ENCODE data around the gene FOXS1. TPM values are rescaled to one million over a fixed set of nuclear protein-coding genes. Genes with fewer than 3 reads are reported as not detected.

FOXS1 gene
- total and polyA plus RNA-seq, 10 of the 15 experiments (the other 5 are each of a cell fraction or from before 2014, with no cell fraction given) = not detected

DNA sequence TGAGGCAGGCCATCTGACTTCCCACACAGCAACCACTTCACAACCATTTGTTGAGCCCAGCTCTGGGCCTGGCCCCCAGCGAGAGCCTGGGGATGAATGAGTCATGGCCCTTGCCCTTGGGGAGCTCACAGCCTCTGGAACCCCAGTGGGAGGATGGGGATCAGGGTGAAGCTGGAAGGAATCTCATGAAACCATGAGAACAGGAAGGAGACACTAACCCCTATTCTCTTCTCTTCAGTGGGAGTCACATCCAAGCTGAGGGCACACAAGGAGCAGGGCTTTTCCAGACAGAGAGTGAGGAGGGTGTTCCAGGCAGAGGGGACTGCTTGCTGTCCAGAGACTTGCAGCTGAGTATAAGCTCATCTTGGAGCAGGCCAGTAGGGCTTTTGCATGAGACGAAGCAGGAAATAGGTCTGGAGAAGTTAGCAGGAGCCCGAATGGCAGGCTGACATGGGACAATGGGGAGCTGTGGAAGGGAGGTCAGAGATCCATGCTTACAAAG, 7.5 kb downstream of the FOXS1 start (continued):
- no peak for TF ChIP-seq SUPT20H (IDR thresholded peaks at IDR 0.05; ENCODE audit: borderline replicate concordance, control insufficient read depth, low read depth, low read length)
- TF ChIP-seq CREM (IDR thresholded peaks at IDR 0.05; ENCODE audit: low read depth) = no peak
- no peak for TF ChIP-seq BHLHE40 (IDR thresholded peaks at IDR 0.05; ENCODE audit: borderline replicate concordance in 1 of 2, low read depth in 2 of 2, low read length in 1 of 2)

DNA sequence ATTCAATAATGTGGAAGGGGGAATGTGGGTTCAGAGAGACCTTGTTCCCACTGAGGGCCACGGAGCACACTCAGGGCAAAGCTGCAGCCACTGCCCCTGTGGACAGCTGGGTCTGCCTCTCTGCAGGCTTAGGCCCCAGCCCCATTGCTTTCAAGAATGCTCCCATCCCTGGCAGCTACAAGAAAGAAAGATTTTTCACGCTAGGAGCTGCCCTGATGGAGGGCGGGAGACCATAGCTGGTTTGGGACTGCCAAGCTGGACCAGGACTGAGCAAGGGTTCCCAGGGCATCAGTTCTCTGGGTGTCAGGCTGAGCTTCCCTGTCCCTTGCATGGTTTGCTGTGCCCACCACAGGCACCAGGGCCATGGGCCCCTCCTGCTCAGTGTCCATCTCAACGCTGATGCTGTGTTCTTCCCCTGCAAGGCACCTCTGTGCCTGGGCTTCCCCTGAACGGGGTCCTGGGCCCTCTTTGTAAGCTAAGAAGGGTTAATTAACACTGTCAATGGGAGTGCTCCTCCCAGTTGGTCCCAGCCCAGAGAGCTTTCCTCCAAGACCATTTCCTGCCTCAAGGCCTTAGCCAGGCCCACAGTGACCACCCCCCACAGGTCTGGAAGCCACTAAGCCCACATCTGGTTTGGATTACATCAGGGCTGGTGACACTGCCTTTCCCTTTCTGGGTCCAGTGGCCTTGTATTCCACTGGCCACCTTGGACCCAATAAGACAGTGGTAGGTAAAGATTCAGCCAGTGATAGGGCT, 8.4 kb downstream of the FOXS1 start:
- FAIRE-seq (no peak), DNase-seq (ENCODE audit: low read depth, low spot score) (no peak), ATAC-seq (no peak)
- Histone ChIP-seq H3K36me3 (ENCODE audit: control insufficient read depth in 2 of 2, insufficient read depth in 2 of 2, low read length in 1 of 2) (no peaks in the 10 kb centered on the region; a peak in 1 of 4 replicates), H3K79me2 (ENCODE audit: control insufficient read depth, insufficient read depth, low read length) (no peaks in the 10 kb centered on the region), H3K4me1 (ENCODE audit: control insufficient read depth, insufficient read depth, low read length) (peaks cover 8% of the 10 kb centered on the region; the same call in 1 of the 2 replicates), H4K20me1 (ENCODE audit: control insufficient read depth, insufficient read depth) (no peaks in the 10 kb centered on the region), H2AFZ (ENCODE audit: control insufficient read depth, low read depth, low read length) (no peak overlapping the region), H3K4me3 (no peak overlapping the region), H3K27ac (ENCODE audit: control insufficient read depth, insufficient read depth) (no peak overlapping the region), H3K4me2 (ENCODE audit: control insufficient read depth, insufficient read depth) (no peak overlapping the region), H3K27me3 (replicated peaks in 1 of 2; ENCODE audit: control insufficient read depth in 2 of 2, insufficient read depth in 2 of 2, low read length in 1 of 2) (no peaks in the 10 kb centered on the region), H3K9ac (ENCODE audit: control insufficient read depth, insufficient read depth, low read length) (no peak overlapping the region), H3K9me3 (replicated peaks; ENCODE audit: control insufficient read depth, insufficient read depth, low read length) (no peaks in the 10 kb centered on the region)
- CTCF ChIA-PET = interaction anchor here (1.0 to 5.7 kb wide), 7 partner anchors 10 to 273 kb away, joined by 3 to 37 read pairs (median 15); partner anchors contain the start of gene PDRG1
- SMC1A ChIA-PET (ENCODE audit: uncharacterized antibody, unreplicated experiment) = interaction anchor here (1.1 to 2.9 kb wide), 3 partner anchors 11 to 255 kb away, joined by 3 to 13 read pairs (median 4); no protein-coding TSS in a partner anchor
- POLR2A ChIA-PET = no interaction called here
- TF ChIP-seq, protein P1, sequence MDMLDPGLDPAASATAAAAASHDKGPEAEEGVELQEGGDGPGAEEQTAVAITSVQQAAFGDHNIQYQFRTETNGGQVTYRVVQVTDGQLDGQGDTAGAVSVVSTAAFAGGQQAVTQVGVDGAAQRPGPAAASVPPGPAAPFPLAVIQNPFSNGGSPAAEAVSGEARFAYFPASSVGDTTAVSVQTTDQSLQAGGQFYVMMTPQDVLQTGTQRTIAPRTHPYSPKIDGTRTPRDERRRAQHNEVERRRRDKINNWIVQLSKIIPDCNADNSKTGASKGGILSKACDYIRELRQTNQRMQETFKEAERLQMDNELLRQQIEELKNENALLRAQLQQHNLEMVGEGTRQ (IDR thresholded peaks at IDR 0.05; ENCODE audit: borderline replicate concordance, low read depth, low read length) = no peak
- TF ChIP-seq SPI1 (IDR thresholded peaks at IDR 0.05; ENCODE audit: borderline replicate concordance, insufficient read depth, low read depth, low read length) (no peak), ZNF384 (IDR thresholded peaks at IDR 0.05; ENCODE audit: borderline replicate concordance, low read depth, low read length) (no peak), DPF2 (IDR thresholded peaks at IDR 0.05) (no peak), HDAC2 (IDR thresholded peaks at IDR 0.05) (no peak), SMAD1 (IDR thresholded peaks at IDR 0.05; ENCODE audit: low read depth, partially characterized antibody) (no peak), CBFB (IDR thresholded peaks at IDR 0.05; ENCODE audit: low read depth) (no peak), STAT3 (IDR thresholded peaks at IDR 0.05; ENCODE audit: low read depth, low read length) (no peak), SMC3 (IDR thresholded peaks at IDR 0.05; ENCODE audit: borderline replicate concordance, low read length) (no peak), KDM1A (IDR thresholded peaks at IDR 0.05; ENCODE audit: borderline replicate concordance) (no peak), POLR2AphosphoS5 (IDR thresholded peaks at IDR 0.05; ENCODE audit: low read length) (no peak), TCF3 (IDR thresholded peaks at IDR 0.05; ENCODE audit: borderline replicate concordance, insufficient read depth, low read depth, low read length) (no peak), ASH2L (IDR thresholded peaks at IDR 0.05; ENCODE audit: borderline replicate concordance, low read depth) (no peak), EGR1 (IDR thresholded peaks at IDR 0.05; ENCODE audit: borderline replicate concordance in 1 of 2, low read depth in 2 of 2, low read length in 2 of 2) (no peak), NR2C1 (IDR thresholded peaks at IDR 0.05) (no peak), MEF2B (IDR thresholded peaks at IDR 0.05; ENCODE audit: partially characterized antibody, poor library complexity, severe bottlenecking) (no peak)
- TF ChIP-seq, protein P2, sequence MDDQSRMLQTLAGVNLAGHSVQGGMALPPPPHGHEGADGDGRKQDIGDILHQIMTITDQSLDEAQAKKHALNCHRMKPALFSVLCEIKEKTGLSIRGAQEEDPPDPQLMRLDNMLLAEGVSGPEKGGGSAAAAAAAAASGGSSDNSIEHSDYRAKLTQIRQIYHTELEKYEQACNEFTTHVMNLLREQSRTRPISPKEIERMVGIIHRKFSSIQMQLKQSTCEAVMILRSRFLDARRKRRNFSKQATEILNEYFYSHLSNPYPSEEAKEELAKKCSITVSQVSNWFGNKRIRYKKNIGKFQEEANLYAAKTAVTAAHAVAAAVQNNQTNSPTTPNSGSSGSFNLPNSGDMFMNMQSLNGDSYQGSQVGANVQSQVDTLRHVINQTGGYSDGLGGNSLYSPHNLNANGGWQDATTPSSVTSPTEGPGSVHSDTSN (IDR thresholded peaks at IDR 0.05; ENCODE audit: insufficient replicate concordance, low read depth, low read length) = no peak
- RAD21 ChIA-PET (ENCODE audit: unreplicated experiment) = interaction anchor here (0.5 to 1.1 kb wide), 2 partner anchors 9 to 657 kb away, joined by 3 to 4 read pairs; no protein-coding TSS in a partner anchor
- in situ Hi-C loops (cut with MboI) = no loop called here
- intact Hi-C loops (cut with micrococcal nuclease; ENCODE audit: unreplicated experiment) = no loop called here
- 73% methylated on average over 5 of the region's 5 CpGs for WGBS (ENCODE audit: insufficient coverage, insufficient replicate concordance, low lambda C conversion rate, missing lambda C conversion rate)
- no TSS peak for BruUV-seq (replicated peaks)

Data from GM12878 (cell line).